ENCODE results near the gene NMNAT3. TPM values are rescaled to one million over a fixed set of nuclear protein-coding genes. Genes with fewer than 3 reads are reported as not detected.

The NMNAT3 gene
- total and polyA plus RNA-seq, 12 donors = 4.2 to 12.4 (median 7.7) TPM

- no peaks in the 10 kb centered on the region for H3K4me1 ChIP-seq (replicated peaks in 1 of 2)
- no peaks in the 10 kb centered on the region for H3K27me3 ChIP-seq
- 64 to 85% (median 76%) methylated on average over 1 of the region's 1 CpG for WGBS, 4 donors
- intact Hi-C loops (cut with DNase I) = no loop called here
- H3K4me3 ChIP-seq = no peak overlapping the region
- no peak overlapping the region for H3K27ac ChIP-seq
- DNase-seq = no peak
- no peaks in the 10 kb centered on the region for H3K9me3 ChIP-seq (replicated peaks in 1 of 3)
- no peak for TF ChIP-seq CTCF (IDR thresholded peaks at IDR 0.05)
- TF ChIP-seq POLR2A (IDR thresholded peaks at IDR 0.05) = no peak
- H3K36me3 ChIP-seq (replicated peaks in 1 of 2) = no peaks in the 10 kb centered on the region
Observed at GRCh38 chr3:139640456-139640855, 37.3 kb downstream of the NMNAT3 start.

GRCh38 chr3:139639662-139640061, 38.1 kb downstream of the NMNAT3 start:
- Histone ChIP-seq H3K27me3 (no peaks in the 10 kb centered on the region), H3K4me1 (replicated peaks in 1 of 2) (no peaks in the 10 kb centered on the region), H3K36me3 (replicated peaks in 1 of 2) (no peaks in the 10 kb centered on the region), H3K27ac (no peak overlapping the region), H3K9me3 (replicated peaks in 1 of 3) (no peaks in the 10 kb centered on the region), H3K4me3 (no peak overlapping the region)
- intact Hi-C loops (cut with DNase I) = no loop called here
- no peak for TF ChIP-seq POLR2A (IDR thresholded peaks at IDR 0.05)
- WGBS, 4 donors = 68 to 100% (median 85%) methylated on average over 1 of the region's 1 CpG
- DNase-seq = no peak

- TF ChIP-seq CTCF (IDR thresholded peaks at IDR 0.05) (no peak), POLR2A (IDR thresholded peaks at IDR 0.05) (no peak)
- intact Hi-C loops (cut with DNase I) = no loop called here
- DNase-seq = no peak
Observed at GRCh38 chr3:139638518-139638917, 39.3 kb downstream of the NMNAT3 start.

GRCh38 chr3:139636511-139636910, 41.3 kb downstream of the NMNAT3 start:
- H3K4me1 ChIP-seq (replicated peaks in 1 of 2) = no peaks in the 10 kb centered on the region
- H3K36me3 ChIP-seq (replicated peaks in 1 of 2) = no peaks in the 10 kb centered on the region
- no peak overlapping the region for H3K27ac ChIP-seq
- DNase-seq = no peak
- intact Hi-C loops (cut with DNase I) = no loop called here
- H3K4me3 ChIP-seq = no peak overlapping the region
- no peaks in the 10 kb centered on the region for H3K27me3 ChIP-seq
- TF ChIP-seq POLR2A (IDR thresholded peaks at IDR 0.05) (no peak), CTCF (IDR thresholded peaks at IDR 0.05) (no peak)
- 84 to 93% (median 88%) methylated on average over 2 of the region's 2 CpGs for WGBS, 4 donors
- H3K9me3 ChIP-seq (replicated peaks in 1 of 3) = no peaks in the 10 kb centered on the region

More at GRCh38 chr3:139638518-139638917, 39.3 kb downstream of the NMNAT3 start:
- WGBS, 4 donors = 89 to 100% (median 97%) methylated on average over 2 of the region's 2 CpGs
- no peaks in the 10 kb centered on the region for H3K27me3 ChIP-seq
- no peak overlapping the region for H3K4me3 ChIP-seq
- H3K4me1 ChIP-seq (replicated peaks in 1 of 2) = no peaks in the 10 kb centered on the region
- no peaks in the 10 kb centered on the region for H3K36me3 ChIP-seq (replicated peaks in 1 of 2)
- H3K27ac ChIP-seq = no peak overlapping the region
- no peaks in the 10 kb centered on the region for H3K9me3 ChIP-seq (replicated peaks in 1 of 3)

GRCh38 chr3:139634111-139634635, 43.6 kb downstream of the NMNAT3 start:
- H3K27ac ChIP-seq = no peak overlapping the region
- 87 to 93% (median 88%) methylated on average over 17 to 20 of the region's 20 CpGs for WGBS, 4 donors
- H3K36me3 ChIP-seq (replicated peaks in 1 of 2) = no peaks in the 10 kb centered on the region
- H3K9me3 ChIP-seq (replicated peaks in 1 of 3) = no peaks in the 10 kb centered on the region
- no peak for DNase-seq
- no peak for TF ChIP-seq POLR2A (IDR thresholded peaks at IDR 0.05)
- H3K4me3 ChIP-seq = no peak overlapping the region
- H3K27me3 ChIP-seq = no peaks in the 10 kb centered on the region
- intact Hi-C loops (cut with DNase I) = no loop called here
- no peaks in the 10 kb centered on the region for H3K4me1 ChIP-seq (replicated peaks in 1 of 2)

Data from adrenal gland (tissue), 12 donors.